Thoracic aorta (tissue), 2 donors: Measurements from ENCODE around the gene LAMA4. TPM values are rescaled to one million over a fixed set of nuclear protein-coding genes. Genes with fewer than 3 reads are reported as not detected.
"Not testable (repeated sequence)": the region's sequence is repeated elsewhere in the genome, so short reads cannot be mapped to it uniquely, and the experiment has no call there.

Experiments
- ATAC-seq: fragments of 150-250 bp; one replicate; pipeline ENCODE4 v1.8.0; 2017; ENCODE audit warnings: low read depth; ENCODE audit not compliant: insufficient number of reproducible peaks, low FRiP score
- DNase-seq: peaks from one replicate; pipeline ENCODE4 v3.0.0-alpha.2; 2020; ENCODE audit warnings: low spot score
- H3K27ac ChIP-seq, 2 donors: fragments of 200-600 bp; sonication (generic); 1 replicate in 1 of 2; 2 replicates in 1 of 2; pipeline ENCODE4 v1.5.1; 2016; ENCODE audit warnings: mild to moderate bottlenecking in 2 of 2, moderate library complexity in 2 of 2
- H3K27me3 ChIP-seq: fragments of 200-600 bp; sonication (generic); replicated peaks from 2 replicates; pipeline ENCODE4 v1.6.0; 2016; ENCODE audit warnings: mild to moderate bottlenecking; ENCODE audit not compliant: insufficient read depth
- H3K36me3 ChIP-seq: fragments of 200-600 bp; sonication (generic); one replicate; pipeline ENCODE4 v1.5.1; 2016
- H3K4me1 ChIP-seq, 2 donors: fragments of 200-600 bp; sonication (generic); 1 replicate in 1 of 2; 2 replicates in 1 of 2; pipeline versions ENCODE4 v1.5.1 to v1.6.0; 2016; ENCODE audit warnings: low read depth in 2 of 2, mild to moderate bottlenecking in 1 of 2; ENCODE audit not compliant: control insufficient read depth in 1 of 2
- H3K4me3 ChIP-seq: fragments of 200-600 bp; sonication (generic); 2 replicates; pipeline ENCODE4 v1.5.1; 2016; ENCODE audit warnings: mild to moderate bottlenecking
- H3K9me3 ChIP-seq: fragments of 200-600 bp; sonication (generic); 2 replicates; pipeline ENCODE4 v1.5.1; 2016
- CTCF ChIP-seq: fragments of 200-600 bp; sonication (generic); IDR thresholded peaks from one replicate; pipeline ENCODE4 v1.5.1; 2019; ENCODE audit warnings: antibody characterized with exemption
- total RNA-seq, 2 donors: library from RNA; depleted of rRNA; stranded (reverse); fragments of >200 nt; gene quantifications; one replicate each; pipeline versions ENCODE4 v1.1.0 to v1.2.3, GENCODE V29; 2016

The LAMA4 gene
- total RNA-seq, 2 donors from 2014 or later: 34.9 to 66.7 TPM

- ATAC-seq (no peak), DNase-seq (no peak)
- no peak for TF ChIP-seq CTCF
- Histone ChIP-seq H3K27ac (no peak overlapping the region), H3K4me1 (no peaks in the 10 kb centered on the region), H3K4me3 (no peak overlapping the region), H3K36me3 (peaks cover 19% of the 10 kb centered on the region), H3K27me3 (no peaks in the 10 kb centered on the region), H3K9me3 (no peaks in the 10 kb centered on the region)
Measured at GRCh38 chr6:112114577-112115223, 139.7 kb downstream of the LAMA4 start.

- Histone ChIP-seq H3K36me3 (peaks cover 14% of the 10 kb centered on the region), H3K9me3 (no peaks in the 10 kb centered on the region), H3K4me1 (no peaks in the 10 kb centered on the region), H3K27ac (no peak overlapping the region), H3K4me3 (no peak overlapping the region), H3K27me3 (no peaks in the 10 kb centered on the region)
- TF ChIP-seq CTCF: no peak
- ATAC-seq (no peak), DNase-seq (no peak)
Measured at GRCh38 chr6:112113918-112114317, 140.4 kb downstream of the LAMA4 start.

- H3K27ac ChIP-seq: no peak overlapping the region
- no peak overlapping the region for H3K4me3 ChIP-seq
- TF ChIP-seq CTCF: no peak
- H3K4me1 ChIP-seq: no peaks in the 10 kb centered on the region
- DNase-seq: no peak
- no peaks in the 10 kb centered on the region for H3K9me3 ChIP-seq
- ATAC-seq: no peak
- H3K27me3 ChIP-seq: no peaks in the 10 kb centered on the region
- peaks cover 13% of the 10 kb centered on the region for H3K36me3 ChIP-seq
Measured at GRCh38 chr6:112113431-112113830, 140.9 kb downstream of the LAMA4 start.

GRCh38 chr6:112109262-112109661 is 145.1 kb downstream of the LAMA4 start:
- Histone ChIP-seq H3K9me3 (no peaks in the 10 kb centered on the region), H3K4me1 (no peaks in the 10 kb centered on the region), H3K4me3 (no peak overlapping the region), H3K27me3 (no peaks in the 10 kb centered on the region), H3K36me3 (peaks cover 4% of the 10 kb centered on the region), H3K27ac (no peak overlapping the region)
- DNase-seq: no peak
- ATAC-seq: no peak
- TF ChIP-seq CTCF: no peak

- TF ChIP-seq CTCF: no peak
- no peak overlapping the region for H3K27ac ChIP-seq
- H3K36me3 ChIP-seq: no peaks in the 10 kb centered on the region
- no peaks in the 10 kb centered on the region for H3K9me3 ChIP-seq
- ATAC-seq (no peak), DNase-seq (no peak)
- no peak overlapping the region for H3K4me3 ChIP-seq
- no peaks in the 10 kb centered on the region for H3K27me3 ChIP-seq
- no peaks in the 10 kb centered on the region for H3K4me1 ChIP-seq
Measured at GRCh38 chr6:112106562-112106961, 147.8 kb downstream of the LAMA4 start.

GRCh38 chr6:112106026-112106425 is 148.3 kb downstream of the LAMA4 start:
- H3K27me3 ChIP-seq, ATAC-seq, H3K4me1 ChIP-seq, H3K27ac ChIP-seq, H3K36me3 ChIP-seq, DNase-seq, H3K4me3 ChIP-seq, H3K9me3 ChIP-seq: not testable (repeated sequence)
